Neural cell (in vitro differentiated cells): ENCODE measurements around the gene GATB.

ENCODE experiments used
- CTCF ChIP-seq: fragments of 450-650 bp; IDR thresholded peaks from 2 replicates; pipeline ENCODE4 v1.5.1; 2014; ENCODE audit warnings: antibody characterized with exemption, mild to moderate bottlenecking, moderate library complexity; ENCODE audit not compliant: poor library complexity, severe bottlenecking
- EP300 ChIP-seq: fragments of 450-650 bp; conservative IDR thresholded peaks from 2 replicates; pipeline ENCODE4 v1.6.1; 2014; ENCODE audit warnings: antibody characterized with exemption, mild to moderate bottlenecking, moderate library complexity; ENCODE audit not compliant: poor library complexity, severe bottlenecking
- EZH2 ChIP-seq: fragments of 200-600, 300-800 bp; shearing (Covaris generic), sonication (generic); IDR thresholded peaks from 2 replicates; pipeline ENCODE4 v1.6.1; 2014; ENCODE audit warnings: antibody characterized with exemption, low read length, borderline replicate concordance, mild to moderate bottlenecking; ENCODE audit not compliant: insufficient read depth, poor library complexity, severe bottlenecking
- POLR2AphosphoS5 ChIP-seq: IDR thresholded peaks from 2 replicates; pipeline ENCODE4 v1.6.1; 2012
- RAD21 ChIP-seq: fragments of 450-650 bp; conservative IDR thresholded peaks from 2 replicates; pipeline ENCODE4 v1.6.1; 2014; ENCODE audit warnings: antibody characterized with exemption, mild to moderate bottlenecking, moderate library complexity
- SMC3 ChIP-seq: fragments of 450-650 bp; conservative IDR thresholded peaks from 2 replicates; pipeline ENCODE4 v1.6.1; 2014; ENCODE audit warnings: antibody characterized with exemption, mild to moderate bottlenecking, moderate library complexity; ENCODE audit not compliant: poor library complexity
- TAF1 ChIP-seq: IDR thresholded peaks from 2 replicates; pipeline ENCODE4 v1.6.1; 2012; ENCODE audit warnings: low read depth
- TF ChIP-seq, protein P1 (sequence below): IDR thresholded peaks from 2 replicates; pipeline ENCODE4 v1.6.1; 2012; ENCODE audit warnings: borderline replicate concordance

DNA sequence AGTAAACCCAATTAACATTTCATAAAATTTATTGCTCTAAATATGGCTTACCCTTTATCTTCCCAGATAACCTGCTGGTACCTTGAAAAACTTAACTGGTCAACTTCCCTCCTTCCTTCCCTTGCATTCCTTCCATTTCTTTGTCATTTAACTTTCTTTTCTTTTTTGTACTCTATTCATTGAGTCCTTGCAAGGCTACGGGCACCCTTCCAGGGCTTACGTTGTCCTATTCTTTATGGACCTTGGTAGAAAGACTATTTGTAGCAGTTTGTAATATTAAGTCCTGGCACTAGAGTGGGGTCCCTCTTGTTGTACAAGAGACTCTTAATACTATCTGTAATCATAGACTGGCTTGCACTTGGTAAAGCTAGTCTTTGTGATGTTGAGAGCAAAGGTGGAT is 8.0 kb upstream of the GATB start:
- TF ChIP-seq CTCF (no peak), POLR2AphosphoS5 (no peak), RAD21 (no peak), EP300 (no peak), TAF1 (no peak), EZH2 (no peak), SMC3 (no peak)
- TF ChIP-seq, protein P1, sequence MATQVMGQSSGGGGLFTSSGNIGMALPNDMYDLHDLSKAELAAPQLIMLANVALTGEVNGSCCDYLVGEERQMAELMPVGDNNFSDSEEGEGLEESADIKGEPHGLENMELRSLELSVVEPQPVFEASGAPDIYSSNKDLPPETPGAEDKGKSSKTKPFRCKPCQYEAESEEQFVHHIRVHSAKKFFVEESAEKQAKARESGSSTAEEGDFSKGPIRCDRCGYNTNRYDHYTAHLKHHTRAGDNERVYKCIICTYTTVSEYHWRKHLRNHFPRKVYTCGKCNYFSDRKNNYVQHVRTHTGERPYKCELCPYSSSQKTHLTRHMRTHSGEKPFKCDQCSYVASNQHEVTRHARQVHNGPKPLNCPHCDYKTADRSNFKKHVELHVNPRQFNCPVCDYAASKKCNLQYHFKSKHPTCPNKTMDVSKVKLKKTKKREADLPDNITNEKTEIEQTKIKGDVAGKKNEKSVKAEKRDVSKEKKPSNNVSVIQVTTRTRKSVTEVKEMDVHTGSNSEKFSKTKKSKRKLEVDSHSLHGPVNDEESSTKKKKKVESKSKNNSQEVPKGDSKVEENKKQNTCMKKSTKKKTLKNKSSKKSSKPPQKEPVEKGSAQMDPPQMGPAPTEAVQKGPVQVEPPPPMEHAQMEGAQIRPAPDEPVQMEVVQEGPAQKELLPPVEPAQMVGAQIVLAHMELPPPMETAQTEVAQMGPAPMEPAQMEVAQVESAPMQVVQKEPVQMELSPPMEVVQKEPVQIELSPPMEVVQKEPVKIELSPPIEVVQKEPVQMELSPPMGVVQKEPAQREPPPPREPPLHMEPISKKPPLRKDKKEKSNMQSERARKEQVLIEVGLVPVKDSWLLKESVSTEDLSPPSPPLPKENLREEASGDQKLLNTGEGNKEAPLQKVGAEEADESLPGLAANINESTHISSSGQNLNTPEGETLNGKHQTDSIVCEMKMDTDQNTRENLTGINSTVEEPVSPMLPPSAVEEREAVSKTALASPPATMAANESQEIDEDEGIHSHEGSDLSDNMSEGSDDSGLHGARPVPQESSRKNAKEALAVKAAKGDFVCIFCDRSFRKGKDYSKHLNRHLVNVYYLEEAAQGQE, result no peak
